GM18868 (cell line): ENCODE data around the gene ITLN1.
"Not testable (repeated sequence)": the region's sequence is repeated elsewhere in the genome, so short reads cannot be mapped to it uniquely, and the experiment has no call there.

ENCODE experiments used
- ATAC-seq: cut with Tn5 transposase; IDR thresholded peaks from one replicate; pipeline ENCODE4 v1.9.1; 2021; ENCODE audit warnings: mild to moderate bottlenecking, moderate library complexity; ENCODE audit not compliant: unreplicated experiment

Gene ITLN1

GRCh38 chr1:160885042-160885441 is at the start of gene ITLN1:
Gene ITLN1 (minus strand): TSS chr1:160885180. CDS start chr1:160884877, 303 bp downstream.
- no peak for ATAC-seq

- not testable (repeated sequence) for ATAC-seq
These were observed 48.3 kb upstream of the ITLN1 start for GRCh38 chr1:160933305-160933704.

GRCh38 chr1:160925652-160926244 is 40.8 kb upstream of the ITLN1 start:
- ATAC-seq, result no peak

- ATAC-seq, result no peak
These were observed 40.0 kb upstream of the ITLN1 start for GRCh38 chr1:160924791-160925651.

- ATAC-seq, result no peak
These were observed 31.7 kb upstream of the ITLN1 start for GRCh38 chr1:160916666-160917065.

- ATAC-seq, result not testable (repeated sequence)
These were observed 28.2 kb upstream of the ITLN1 start for GRCh38 chr1:160913229-160913628.

- ATAC-seq, result no peak
These were observed 26.9 kb upstream of the ITLN1 start for GRCh38 chr1:160911925-160912324.

- ATAC-seq, result no peak
These were observed 26.5 kb upstream of the ITLN1 start for GRCh38 chr1:160911441-160911840.

- no peak for ATAC-seq
These were observed 25.3 kb upstream of the ITLN1 start for GRCh38 chr1:160910170-160910750.

- ATAC-seq, result no peak
These were observed 23.0 kb upstream of the ITLN1 start for GRCh38 chr1:160907976-160908375.

GRCh38 chr1:160905617-160905989 is 20.6 kb upstream of the ITLN1 start:
- no peak for ATAC-seq

GRCh38 chr1:160904783-160905616 is 20.0 kb upstream of the ITLN1 start:
- ATAC-seq, result no peak

GRCh38 chr1:160902251-160902650 is 17.3 kb upstream of the ITLN1 start:
- ATAC-seq, result not testable (repeated sequence)

GRCh38 chr1:160901768-160902167 is 16.8 kb upstream of the ITLN1 start:
- no peak for ATAC-seq

- not testable (repeated sequence) for ATAC-seq
These were observed 15.7 kb upstream of the ITLN1 start for GRCh38 chr1:160900683-160901082.

GRCh38 chr1:160894368-160895135 is 9.6 kb upstream of the ITLN1 start:
- ATAC-seq, result not testable (repeated sequence)

- ATAC-seq, result no peak
These were observed 6.5 kb upstream of the ITLN1 start for GRCh38 chr1:160891474-160891873.

- ATAC-seq, result no peak
These were observed 3.9 kb upstream of the ITLN1 start for GRCh38 chr1:160888926-160889325.

- no peak for ATAC-seq
These were observed 2.1 kb upstream of the ITLN1 start for GRCh38 chr1:160887071-160887470.

GRCh38 chr1:160884579-160884978 is 401 bp downstream of the ITLN1 start:
- ATAC-seq, result no peak
